Endothelial cell of umbilical vein (primary cell): Measurements from ENCODE around the gene PIKFYVE. TPM values are rescaled to one million over a fixed set of nuclear protein-coding genes. Genes with fewer than 3 reads are reported as not detected.

Experiments
- BruUV-seq: library from RNA; stranded (reverse); fragments of 400-500 nt; replicated peaks from 2 replicates; lab custom pipeline; 2021; lab: Mats Ljungman, UMichigan
- CTCF ChIA-PET: fragments of 300-600, 350-600 bp; sonication (Branson Sonifier 250); formaldehyde crosslinking; loops from one replicate; lab custom pipeline; 2021; ENCODE audit warnings: antibody characterized with exemption, inconsistent platforms; lab: Charles Lee
- POLR2A ChIA-PET: fragments of 300-600, 350-600 bp; sonication (Branson Sonifier 250); formaldehyde crosslinking; loops from one replicate; lab custom pipeline; 2021; ENCODE audit warnings: antibody characterized with exemption, inconsistent platforms; lab: Charles Lee
- DNase-seq: peaks from one replicate; pipeline ENCODE4 v3.0.0-alpha.2; 2011; ENCODE audit warnings: low read depth, low spot score
- FAIRE-seq: peaks from 2 replicates; lab custom pipeline; 2011; peaks lifted over from hg19 to GRCh38; lab: Jason Lieb, UNC
- H2AFZ ChIP-seq: 2 replicates; pipeline ENCODE4 v1.6.0; 2012; ENCODE audit warnings: low read depth, low read length, control low read depth, inconsistent platforms
- H3K27ac ChIP-seq: 2 replicates; pipeline ENCODE4 v1.5.1; 2011; ENCODE audit warnings: low read depth, mild to moderate bottlenecking, control low read depth, low read length, moderate library complexity; ENCODE audit not compliant: insufficient read depth
- H3K27me3 ChIP-seq, 2 experiments: 2 replicates each; pipeline versions ENCODE4 v1.6.0 to v1.6.1; 2011; ENCODE audit warnings: low read length in 2 of 2, mixed read lengths in 1 of 2; ENCODE audit not compliant: control insufficient read depth in 2 of 2, insufficient read depth in 2 of 2
- H3K36me3 ChIP-seq, 2 experiments: 2 replicates in 1 of 2; 3 replicates in 1 of 2; pipeline ENCODE4 v1.5.1; 2011; ENCODE audit warnings: low read length in 2 of 2, mild to moderate bottlenecking in 1 of 2, moderate library complexity in 1 of 2; ENCODE audit not compliant: control insufficient read depth in 2 of 2, insufficient read depth in 2 of 2; ENCODE audit errors: extremely low read depth in 1 of 2
- H3K4me1 ChIP-seq: 3 replicates; pipeline ENCODE4 v1.5.1; 2011; ENCODE audit warnings: mild to moderate bottlenecking, low read length; ENCODE audit not compliant: control insufficient read depth, insufficient read depth; ENCODE audit errors: extremely low read depth
- H3K4me2 ChIP-seq: 2 replicates; pipeline ENCODE4 v1.6.1; 2011; ENCODE audit warnings: low read length, control low read depth, mixed read lengths; ENCODE audit not compliant: insufficient read depth
- H3K4me3 ChIP-seq, 3 experiments: fragments of 200-600 bp in 1 of 3; sonication (generic), shearing (Covaris generic) in 1 of 3; replicated peaks in 1 of 3; 2 replicates each; pipeline ENCODE4 v1.5.1; 2011 to 2016; ENCODE audit warnings: control low read depth in 3 of 3, low read length in 3 of 3, mild to moderate bottlenecking in 2 of 3, inconsistent platforms in 1 of 3, low read depth in 1 of 3, moderate library complexity in 1 of 3; ENCODE audit not compliant: insufficient read depth in 1 of 3
- H3K79me2 ChIP-seq: 2 replicates; pipeline ENCODE4 v1.6.0; 2012; ENCODE audit warnings: low read length, inconsistent platforms; ENCODE audit not compliant: control insufficient read depth, insufficient read depth
- H3K9ac ChIP-seq: replicated peaks from 2 replicates; pipeline ENCODE3; 2011; ENCODE audit warnings: low read length, control low read depth; ENCODE audit not compliant: insufficient read depth; ENCODE audit errors: extremely low read depth
- H3K9me1 ChIP-seq: replicated peaks from 3 replicates; pipeline ENCODE4 v1.6.0; 2011; ENCODE audit warnings: mild to moderate bottlenecking, low read length; ENCODE audit not compliant: control insufficient read depth, insufficient read depth; ENCODE audit errors: extremely low read depth
- H3K9me3 ChIP-seq: replicated peaks from 2 replicates; pipeline ENCODE4 v1.5.1; 2012; ENCODE audit warnings: low read length, inconsistent platforms; ENCODE audit not compliant: control insufficient read depth, insufficient read depth
- H4K20me1 ChIP-seq: replicated peaks from 2 replicates; pipeline ENCODE3; 2011; ENCODE audit warnings: mild to moderate bottlenecking, low read length; ENCODE audit not compliant: control insufficient read depth, insufficient read depth; ENCODE audit errors: extremely low read depth
- EZH2 ChIP-seq: IDR thresholded peaks from 2 replicates; pipeline ENCODE4 v1.6.1; 2012; ENCODE audit warnings: borderline replicate concordance, low read depth, mild to moderate bottlenecking, moderate library complexity, low read length, inconsistent platforms; ENCODE audit not compliant: severe bottlenecking
- FOS ChIP-seq: IDR thresholded peaks from 2 replicates; pipeline ENCODE4 v1.6.1; 2011; ENCODE audit warnings: mild to moderate bottlenecking, low read length, moderate library complexity, borderline replicate concordance; ENCODE audit not compliant: insufficient read depth
- GATA2 ChIP-seq: IDR thresholded peaks from 2 replicates; pipeline ENCODE4 v1.7.0; 2011; ENCODE audit warnings: low read depth, mild to moderate bottlenecking, moderate library complexity, mixed read lengths, low read length; ENCODE audit not compliant: insufficient read length, insufficient read depth
- MAX ChIP-seq: IDR thresholded peaks from 2 replicates; pipeline ENCODE4 v1.6.1; 2011; ENCODE audit not compliant: insufficient read depth, insufficient read length
- POLR2A ChIP-seq: IDR thresholded peaks from 2 replicates; pipeline ENCODE4 v1.6.1; 2012; ENCODE audit warnings: low read depth, mild to moderate bottlenecking, control low read depth, low read length
- POLR2AphosphoS5 ChIP-seq: IDR thresholded peaks from 2 replicates; pipeline ENCODE4 v1.6.1; 2012; ENCODE audit warnings: low read depth, mild to moderate bottlenecking, control low read depth, low read length, moderate library complexity; ENCODE audit not compliant: insufficient read depth
- dilution Hi-C: fragments of 300-500 bp; cut with MboI; formaldehyde crosslinking; loops from one replicate; pipeline ENCODE4 v1.15.0; 2019; ENCODE audit warnings: low sequenced_read_pairs; ENCODE audit not compliant: extremely low pct_ligation_motif_present
- intact Hi-C: fragments of 100-400 bp; cut with micrococcal nuclease; formaldehyde crosslinking; loops from one replicate; pipeline ENCODE4 v1.10.0; 2022
- polyA plus RNA-seq, 4 experiments: library from polyadenylated mRNA; depleted of rRNA in 3 of 4; stranded (reverse) in 3 of 4; unstranded in 1 of 4; fragments of >200 nt; gene quantifications; 2 replicates each; pipeline versions ENCODE4 v1.2.1 to v1.2.3, GENCODE V29; 2011 to 2012; ENCODE audit warnings: missing spikeins in 1 of 4
- total RNA-seq: library from RNA; stranded (reverse); gene quantifications from 2 replicates; pipeline ENCODE4 v1.2.3, GENCODE V29; 2021
- TF ChIP-seq, protein P1 (sequence below), 2 donors: IDR thresholded peaks; 1 replicate in 1 of 2; 2 replicates in 1 of 2; pipeline ENCODE4 v1.5.1; 2011; ENCODE audit warnings: low read length in 2 of 2, mild to moderate bottlenecking in 2 of 2, moderate library complexity in 2 of 2, control low read depth in 1 of 2, inconsistent platforms in 1 of 2, low read depth in 1 of 2; ENCODE audit not compliant: insufficient read depth in 1 of 2; ENCODE audit errors: extremely low read depth in 1 of 2

PIKFYVE gene
- total and polyA plus RNA-seq, 2 donors (not counting 3 experiments of a cell fraction or from before 2014, with no cell fraction given), result 9.0 to 28.2 TPM

DNA sequence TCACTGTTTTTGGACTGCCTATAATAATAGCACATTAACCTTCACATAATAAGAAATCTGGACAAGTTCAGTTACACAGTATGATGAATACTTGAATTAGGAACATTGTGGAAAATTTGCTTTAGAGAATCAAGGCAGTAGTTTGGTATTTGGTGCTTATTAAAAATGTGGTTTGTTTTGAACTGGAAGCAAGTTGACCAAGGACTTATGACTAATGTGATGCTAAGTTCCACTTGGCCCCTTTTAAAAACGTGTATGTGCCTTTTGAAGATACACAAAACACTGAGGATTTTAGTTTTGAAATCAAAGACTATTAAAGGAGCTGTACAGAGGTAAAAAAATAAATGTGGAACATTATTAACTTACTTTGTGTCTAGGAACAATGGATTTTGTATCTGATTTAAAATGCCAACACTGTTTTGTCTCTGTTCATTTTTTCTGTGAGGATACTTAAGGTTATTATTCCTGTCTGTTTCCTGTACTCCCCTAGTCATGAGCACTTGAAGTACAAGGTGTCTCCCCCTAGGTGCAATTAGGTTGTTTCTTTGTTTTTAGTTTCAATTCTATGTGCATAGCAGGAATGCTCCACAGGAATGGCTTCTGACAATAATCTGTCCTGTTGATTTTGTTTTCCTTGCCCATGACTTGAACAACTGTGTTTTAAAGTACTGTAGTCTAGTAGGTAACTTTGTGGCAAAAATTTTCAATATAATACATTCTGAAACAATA lies 91.0 kb downstream of the PIKFYVE start:
- Histone ChIP-seq H3K4me2 (no peak overlapping the region), H3K4me1 (no peaks in the 10 kb centered on the region), H3K9me1 (no peaks in the 10 kb centered on the region), H3K4me3 (no peak overlapping the region), H3K9ac (no peak overlapping the region), H3K27ac (no peak overlapping the region), H3K9me3 (no peaks in the 10 kb centered on the region), H3K79me2 (no peaks in the 10 kb centered on the region), H3K27me3 (no peaks in the 10 kb centered on the region), H4K20me1 (no peaks in the 10 kb centered on the region), H2AFZ (no peak overlapping the region), H3K36me3 (peaks cover 8 to 9% of the 10 kb centered on the region in 2 experiments)
- dilution Hi-C loops (no loop called here), intact Hi-C loops (no loop called here)
- ChIA-PET CTCF (interaction anchor here (1.2 to 2.1 kb wide), 2 partner anchors 10 to 102 kb away, joined by 3 to 7 read pairs; partner anchors contain the start of gene IDH1), POLR2A (interaction anchor here (0.6 kb wide), 1 partner anchor 175 kb away, joined by 3 read pairs; no protein-coding TSS in a partner anchor)
- no TSS peak for BruUV-seq
- TF ChIP-seq MAX (no peak), EZH2 (no peak), POLR2AphosphoS5 (no peak), POLR2A (no peak), FOS (no peak), GATA2 (no peak)
- TF ChIP-seq, protein P1, sequence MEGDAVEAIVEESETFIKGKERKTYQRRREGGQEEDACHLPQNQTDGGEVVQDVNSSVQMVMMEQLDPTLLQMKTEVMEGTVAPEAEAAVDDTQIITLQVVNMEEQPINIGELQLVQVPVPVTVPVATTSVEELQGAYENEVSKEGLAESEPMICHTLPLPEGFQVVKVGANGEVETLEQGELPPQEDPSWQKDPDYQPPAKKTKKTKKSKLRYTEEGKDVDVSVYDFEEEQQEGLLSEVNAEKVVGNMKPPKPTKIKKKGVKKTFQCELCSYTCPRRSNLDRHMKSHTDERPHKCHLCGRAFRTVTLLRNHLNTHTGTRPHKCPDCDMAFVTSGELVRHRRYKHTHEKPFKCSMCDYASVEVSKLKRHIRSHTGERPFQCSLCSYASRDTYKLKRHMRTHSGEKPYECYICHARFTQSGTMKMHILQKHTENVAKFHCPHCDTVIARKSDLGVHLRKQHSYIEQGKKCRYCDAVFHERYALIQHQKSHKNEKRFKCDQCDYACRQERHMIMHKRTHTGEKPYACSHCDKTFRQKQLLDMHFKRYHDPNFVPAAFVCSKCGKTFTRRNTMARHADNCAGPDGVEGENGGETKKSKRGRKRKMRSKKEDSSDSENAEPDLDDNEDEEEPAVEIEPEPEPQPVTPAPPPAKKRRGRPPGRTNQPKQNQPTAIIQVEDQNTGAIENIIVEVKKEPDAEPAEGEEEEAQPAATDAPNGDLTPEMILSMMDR (IDR thresholded peaks at IDR 0.05; ENCODE audit: extremely low read depth in 1 of 2, insufficient read depth in 1 of 2, low read depth in 1 of 2, low read length in 2 of 2), result no peak
- DNase-seq, result no peak
- FAIRE-seq, result no peak
